Adrenal gland (tissue), 5 donors: ENCODE results near the gene HYCC1.

Experiments used
- CTCF ChIP-seq, 6 experiments: fragments of 450-650 bp in 4 of 6; fragments of 200-600 bp in 2 of 6; sonication (generic) in 1 of 6; IDR thresholded peaks; 1 replicate in 5 of 6; 2 replicates in 1 of 6; pipeline versions ENCODE4 v1.5.1 to v1.8.0; 2016 to 2021; ENCODE audit warnings: antibody characterized with exemption in 6 of 6, mild to moderate bottlenecking in 2 of 6, moderate library complexity in 1 of 6
- POLR2A ChIP-seq, 2 donors: fragments of 450-650 bp; IDR thresholded peaks; one replicate each; pipeline ENCODE4 v1.6.1; 2017; ENCODE audit warnings: antibody characterized with exemption in 2 of 2, mild to moderate bottlenecking in 2 of 2, moderate library complexity in 1 of 2
- donor health status: DM: no; HTN: no; CAD: no.

GRCh38 chr7:23021596-23021995 is 7.7 kb upstream of the HYCC1 start:
- no peak for TF ChIP-seq CTCF (IDR thresholded peaks at IDR 0.05)
- no peak for TF ChIP-seq POLR2A (IDR thresholded peaks at IDR 0.05)
